Measurements from ENCODE around the gene HHLA2.
"Not testable (repeated sequence)": the region's sequence is repeated elsewhere in the genome, so short reads cannot be mapped to it uniquely, and the experiment has no call there.

Gene HHLA2
- total RNA-seq: 0 to 0.20 reads per million in 2 donors

GRCh38 chr3:108296239-108296638 is at the start of gene HHLA2:
HHLA2 (plus strand) TSS chr3:108296548; CDS start chr3:108351814, 55,266 bp downstream.
- no peak for DNase-seq

- no peak for DNase-seq
Measured at GRCh38 chr3:108250626-108251025, 45.7 kb upstream of the HHLA2 start.

- no peak for DNase-seq
Measured at GRCh38 chr3:108251265-108251664, 45.1 kb upstream of the HHLA2 start.

GRCh38 chr3:108251844-108252243 is 44.5 kb upstream of the HHLA2 start:
- DNase-seq: no peak

GRCh38 chr3:108255131-108255530 is 41.2 kb upstream of the HHLA2 start:
- no peak for DNase-seq

- DNase-seq: not testable (repeated sequence)
Measured at GRCh38 chr3:108264534-108265298, 31.6 kb upstream of the HHLA2 start.

- not testable (repeated sequence) for DNase-seq
Measured at GRCh38 chr3:108268235-108268634, 28.1 kb upstream of the HHLA2 start.

GRCh38 chr3:108271626-108272025 is 24.7 kb upstream of the HHLA2 start:
- DNase-seq: no peak

GRCh38 chr3:108279066-108279465 is 17.3 kb upstream of the HHLA2 start:
- DNase-seq: not testable (repeated sequence)

GRCh38 chr3:108280476-108280875 is 15.9 kb upstream of the HHLA2 start:
- no peak for DNase-seq

- no peak for DNase-seq
Measured at GRCh38 chr3:108281670-108282069, 14.7 kb upstream of the HHLA2 start.

GRCh38 chr3:108283006-108283405 is 13.3 kb upstream of the HHLA2 start:
- no peak for DNase-seq

- no peak for DNase-seq
Measured at GRCh38 chr3:108283989-108284388, 12.4 kb upstream of the HHLA2 start.

- no peak for DNase-seq
Measured at GRCh38 chr3:108285176-108285575, 11.2 kb upstream of the HHLA2 start.

GRCh38 chr3:108287146-108287545 is 9.2 kb upstream of the HHLA2 start:
- no peak for DNase-seq

- not testable (repeated sequence) for DNase-seq
Measured at GRCh38 chr3:108288193-108288592, 8.2 kb upstream of the HHLA2 start.

GRCh38 chr3:108289159-108289558 is 7.2 kb upstream of the HHLA2 start:
- no peak for DNase-seq

GRCh38 chr3:108292450-108292849 is 3.9 kb upstream of the HHLA2 start:
- no peak for DNase-seq

- DNase-seq: no peak
Measured at GRCh38 chr3:108292905-108293328, 3.4 kb upstream of the HHLA2 start.

GRCh38 chr3:108293858-108294257 is 2.5 kb upstream of the HHLA2 start:
- no peak for DNase-seq

GRCh38 chr3:108295421-108296175 is 750 bp upstream of the HHLA2 start:
- DNase-seq: no peak

GRCh38 chr3:108297647-108298046 is 1.3 kb downstream of the HHLA2 start:
- no peak for DNase-seq

- DNase-seq: no peak
Measured at GRCh38 chr3:108298056-108298455, 1.7 kb downstream of the HHLA2 start.
